Measurements from ENCODE around the gene ZNF71.

Gene ZNF71

GRCh38 chr19:56637976-56638555, 43.0 kb downstream of the ZNF71 start:
- DNase-seq (ENCODE audit: low spot score) = peak; percentile 62
- no peak for TF ChIP-seq CTCF (IDR thresholded peaks at IDR 0.05; ENCODE audit: extremely low read depth, insufficient read depth, missing control alignments)
- in situ Hi-C loops (cut with MboI; ENCODE audit: low pct_unique_long_range_greater_than_20kb, low sequenced_read_pairs, unreplicated experiment) = no loop called here

- in situ Hi-C loops (cut with MboI; ENCODE audit: low pct_unique_long_range_greater_than_20kb, low sequenced_read_pairs, unreplicated experiment) = no loop called here
- TF ChIP-seq CTCF (IDR thresholded peaks at IDR 0.05; ENCODE audit: extremely low read depth, insufficient read depth, missing control alignments) = no peak
- no peak for DNase-seq (ENCODE audit: low spot score)
These were observed 44.1 kb downstream of the ZNF71 start for GRCh38 chr19:56639217-56639616.

GRCh38 chr19:56642711-56643459, 47.8 kb downstream of the ZNF71 start, which contains the start of gene SMIM17:
SMIM17 (plus strand) TSS chr19:56643159; CDS start chr19:56645668, 2,509 bp downstream.
- no peak for TF ChIP-seq CTCF (IDR thresholded peaks at IDR 0.05; ENCODE audit: extremely low read depth, insufficient read depth, missing control alignments)
- in situ Hi-C loops (cut with MboI; ENCODE audit: low pct_unique_long_range_greater_than_20kb, low sequenced_read_pairs, unreplicated experiment) = no loop called here
- DNase-seq (ENCODE audit: low spot score) = no peak

- no peak for TF ChIP-seq CTCF (IDR thresholded peaks at IDR 0.05; ENCODE audit: extremely low read depth, insufficient read depth, missing control alignments)
- DNase-seq (ENCODE audit: low spot score) = no peak
- in situ Hi-C loops (cut with MboI; ENCODE audit: low pct_unique_long_range_greater_than_20kb, low sequenced_read_pairs, unreplicated experiment) = no loop called here
These were observed 48.4 kb downstream of the ZNF71 start for GRCh38 chr19:56643460-56643955.

GRCh38 chr19:56654151-56654550, 59.0 kb downstream of the ZNF71 start:
- in situ Hi-C loops (cut with MboI; ENCODE audit: low pct_unique_long_range_greater_than_20kb, low sequenced_read_pairs, unreplicated experiment) = no loop called here
- no peak for DNase-seq (ENCODE audit: low spot score)
- TF ChIP-seq CTCF (IDR thresholded peaks at IDR 0.05; ENCODE audit: extremely low read depth, insufficient read depth, missing control alignments) = no peak

GRCh38 chr19:56660381-56661107, 65.4 kb downstream of the ZNF71 start:
- no peak for TF ChIP-seq CTCF (IDR thresholded peaks at IDR 0.05; ENCODE audit: extremely low read depth, insufficient read depth, missing control alignments)
- DNase-seq (ENCODE audit: low spot score) = no peak
- in situ Hi-C loops (cut with MboI; ENCODE audit: low pct_unique_long_range_greater_than_20kb, low sequenced_read_pairs, unreplicated experiment) = no loop called here
